Stomach (tissue), 4 donors: Measurements from ENCODE around the gene ICE1.

Experiments used
- CTCF ChIP-seq, 7 experiments: fragments of 450-650 bp in 4 of 7; fragments of 200-600 bp in 3 of 7; sonication (generic) in 3 of 7; IDR thresholded peaks; one replicate each; pipeline ENCODE4 v1.5.1; 2016 to 2019; ENCODE audit warnings: antibody characterized with exemption in 7 of 7, control low read depth in 2 of 7, mild to moderate bottlenecking in 1 of 7
- POLR2A ChIP-seq, 4 donors: fragments of 450-650 bp; IDR thresholded peaks; one replicate each; pipeline ENCODE4 v1.6.1; 2016; ENCODE audit warnings: antibody characterized with exemption in 4 of 4, control low read depth in 2 of 4, mild to moderate bottlenecking in 1 of 4, moderate library complexity in 1 of 4

- TF ChIP-seq CTCF (IDR thresholded peaks at IDR 0.05) (no peak), POLR2A (IDR thresholded peaks at IDR 0.05) (no peak)
These were observed 14.6 kb upstream of the ICE1 start for GRCh38 chr5:5407924-5408323.
